K562 (cell line): ENCODE data around the gene NAGLU. TPM values are rescaled to one million over a fixed set of nuclear protein-coding genes. Genes with fewer than 3 reads are reported as not detected.

Experiments
- ATF1 ChIP-seq, 2 experiments: fragments of 450-650 bp in 1 of 2; IDR thresholded peaks; 2 replicates each; pipeline ENCODE4 v1.6.1; 2016; ENCODE audit warnings: missing compliant biosample characterization in 1 of 2, missing genetic modification characterization in 1 of 2
- CBFA2T3 ChIP-seq: fragments of 450-650 bp; IDR thresholded peaks from 2 replicates; pipeline ENCODE4 v1.6.1; 2017
- CHAMP1 ChIP-seq: fragments of 450-650 bp; IDR thresholded peaks from 2 replicates; pipeline ENCODE4 v1.6.1; 2016; ENCODE audit warnings: mild to moderate bottlenecking
- DACH1 ChIP-seq: fragments of 450-650 bp; IDR thresholded peaks from 2 replicates; pipeline ENCODE4 v1.6.1; 2018; ENCODE audit not compliant: partially characterized antibody
- DPF2 ChIP-seq: fragments of 450-650 bp; IDR thresholded peaks from 2 replicates; pipeline ENCODE4 v1.6.1; 2016
- EP300 ChIP-seq: IDR thresholded peaks from 2 replicates; pipeline ENCODE4 v1.6.1; 2012; ENCODE audit warnings: low read length, improper control_type of control experiment
- ETV1 ChIP-seq: fragments of 450-650 bp; conservative IDR thresholded peaks from 2 replicates; pipeline ENCODE4 v1.6.1; 2016; ENCODE audit warnings: missing genetic modification characterization, control low read depth, low read depth, missing compliant biosample characterization
- FOXA3 ChIP-seq, 2 experiments: fragments of 450-650 bp in 1 of 2; sonication (generic) in 1 of 2; formaldehyde crosslinking; IDR thresholded peaks in 1 of 2; conservative IDR thresholded peaks in 1 of 2; 2 replicates each; pipeline versions ENCODE4 v1.4.0 to v1.8.0; 2020 to 2022; ENCODE audit warnings: mild to moderate bottlenecking in 2 of 2, missing genetic modification reagents in 1 of 2
- FOXK2 ChIP-seq, 2 experiments: fragments of 450-650 bp; IDR thresholded peaks in 1 of 2; conservative IDR thresholded peaks in 1 of 2; 2 replicates each; pipeline ENCODE4 v1.6.1; 2016; ENCODE audit warnings: low read depth in 2 of 2, mild to moderate bottlenecking in 1 of 2
- HDAC2 ChIP-seq: fragments of 450-650 bp; IDR thresholded peaks from 2 replicates; pipeline ENCODE4 v1.6.1; 2016; ENCODE audit warnings: mild to moderate bottlenecking
- HIVEP1 ChIP-seq: fragments of 250-450 bp; sonication (Bioruptor Pico); IDR thresholded peaks from 2 replicates; pipeline ENCODE4 v1.4.0; 2020; ENCODE audit warnings: mild to moderate bottlenecking
- MNT ChIP-seq, 2 experiments: fragments of 450-650 bp; conservative IDR thresholded peaks; 2 replicates each; pipeline ENCODE4 v1.6.1; 2017; ENCODE audit warnings: mild to moderate bottlenecking in 2 of 2, moderate library complexity in 2 of 2
- MXI1 ChIP-seq: IDR thresholded peaks from 2 replicates; pipeline ENCODE4 v1.6.1; 2011; ENCODE audit warnings: low read depth, mild to moderate bottlenecking, improper control_type of control experiment, low read length
- POLR2A ChIP-seq: fragments of 450-650 bp; conservative IDR thresholded peaks from 2 replicates; pipeline ENCODE4 v1.6.1; 2016
- SAP30 ChIP-seq: fragments of 200-600 bp; sonication (generic); IDR thresholded peaks from 2 replicates; pipeline ENCODE4 v1.6.1; 2012; ENCODE audit warnings: borderline replicate concordance, low read depth, mild to moderate bottlenecking, moderate library complexity, low read length, control low read depth, inconsistent platforms; ENCODE audit not compliant: insufficient read depth, poor library complexity, severe bottlenecking
- SMAD4 ChIP-seq: fragments of 250-450 bp; sonication (Bioruptor Pico); conservative IDR thresholded peaks from 2 replicates; pipeline ENCODE4 v1.8.0; 2021; ENCODE audit warnings: inconsistent platforms, mild to moderate bottlenecking, moderate library complexity
- STAT6 ChIP-seq: sonication (generic); formaldehyde crosslinking; IDR thresholded peaks from 2 replicates; pipeline ENCODE4 v1.8.1; 2023; ENCODE audit warnings: mild to moderate bottlenecking, missing genetic modification reagents
- TCF15 ChIP-seq: fragments of 250-450 bp; sonication (Bioruptor Pico); IDR thresholded peaks from 2 replicates; pipeline ENCODE4 v1.8.0; 2022; ENCODE audit warnings: moderate library complexity, mild to moderate bottlenecking, inconsistent platforms
- ZFX ChIP-seq: sonication (generic); formaldehyde crosslinking; IDR thresholded peaks from 2 replicates; pipeline ENCODE4 v1.8.0; 2022; ENCODE audit warnings: mild to moderate bottlenecking, missing genetic modification reagents, moderate library complexity
- ZNF668 ChIP-seq: fragments of 250-450 bp; sonication (Bioruptor Pico); IDR thresholded peaks from 2 replicates; pipeline ENCODE4 v1.8.0; 2022; ENCODE audit warnings: mild to moderate bottlenecking, inconsistent platforms
- polyA plus RNA-seq, 8 experiments: library from polyadenylated mRNA; depleted of rRNA in 4 of 8; stranded (reverse) in 5 of 8; unstranded in 3 of 8; fragments of >200 nt; fragmentation: Nextera tagmentation in 2 of 8; fragmentation: Illumina TruSeq in 1 of 8; extraction: Ambion mirVana in 2 of 8; extraction: Trizol in 1 of 8; gene quantifications; 2 replicates each; pipeline versions ENCODE4 v1.2.1 to v1.2.3, GENCODE V29; 2011 to 2014; ENCODE audit warnings: inconsistent platforms in 1 of 8, missing spikeins in 1 of 8
- total RNA-seq, 7 experiments: library from RNA; depleted of rRNA in 6 of 7; stranded (reverse); fragments of >200 nt in 6 of 7; fragmentation: Illumina TruSeq in 2 of 7; extraction: Trizol in 2 of 7; gene quantifications; 2 replicates each; pipeline versions ENCODE4 v1.2.1 to v1.2.3, GENCODE V29; 2011 to 2021; ENCODE audit warnings: low replicate concordance in 1 of 7

NAGLU gene
- total and polyA plus RNA-seq, 9 of the 15 experiments (the other 6 are each of a cell fraction or from before 2014, with no cell fraction given) = 0.04 to 21.5 (median 8.5) TPM

- peak; percentile 17; the same call in 1 of the 2 replicates for TF ChIP-seq HDAC2
- TF ChIP-seq EP300 = no peak
- 0 out of 2 replicates have a peak, but pooled peaks have one; percentile 8 for TF ChIP-seq HIVEP1
- peak; percentile 64; the same call in 1 of the 2 replicates for TF ChIP-seq MXI1
- peak; percentile 46; the same call in 1 of the 2 replicates for TF ChIP-seq DPF2
- TF ChIP-seq MNT (conservative IDR thresholded peaks at IDR 0.05) = no peak; a peak in 2 of 4 replicates
- TF ChIP-seq TCF15 (CRISPR knock-in tag) = 0 out of 2 replicates have a peak, but pooled peaks have one; percentile 36
- TF ChIP-seq SMAD4 (CRISPR knock-in tag) = peak; percentile 64; the same call in 1 of the 2 replicates
- TF ChIP-seq FOXA3 (CRISPR knock-in tag; conservative IDR thresholded peaks at IDR 0.05 in 1 of 2, IDR thresholded peaks at IDR 0.05 in 1 of 2) = no peak
- no peak for TF ChIP-seq ATF1 (CRISPR knock-in tag; IDR thresholded peaks at IDR 0.05)
- no peak for TF ChIP-seq ATF1 (tag; IDR thresholded peaks at IDR 0.05)
- 0 out of 4 replicates have a peak, but pooled peaks of 1 of the 2 experiments have one; percentile 23 for TF ChIP-seq FOXK2 (conservative IDR thresholded peaks at IDR 0.05 in 1 of 2, IDR thresholded peaks at IDR 0.05 in 1 of 2; ENCODE audit: low read depth in 2 of 2)
- TF ChIP-seq ZFX (CRISPR knock-in tag) = peak; percentile 71
- TF ChIP-seq CBFA2T3 = peak; percentile 43
- 0 out of 2 replicates have a peak, but pooled peaks have one; percentile 17 for TF ChIP-seq STAT6 (CRISPR knock-in tag)
- no peak for TF ChIP-seq CHAMP1
- peak; percentile 71 for TF ChIP-seq ETV1 (tag)
- peak; percentile 49 for TF ChIP-seq DACH1
- TF ChIP-seq POLR2A = no peak
- TF ChIP-seq ZNF668 (CRISPR knock-in tag) = no peak
- peak; percentile 75 for TF ChIP-seq SAP30
Measured at GRCh38 chr17:42536372-42537155, 523 bp downstream of the NAGLU start (continued).
